GM12892 (cell line): ENCODE results near the gene UNCX.

Experiments used
- POLR2A ChIP-seq: IDR thresholded peaks from 2 replicates; pipeline ENCODE4 v1.6.1; 2011; ENCODE audit warnings: low read depth, low read length, control low read depth
- POLR2AphosphoS5 ChIP-seq: IDR thresholded peaks from 2 replicates; pipeline ENCODE4 v1.6.1; 2011; ENCODE audit warnings: low read depth, low read length, control low read depth
- TAF1 ChIP-seq: IDR thresholded peaks from 2 replicates; pipeline ENCODE4 v1.6.1; 2011; ENCODE audit warnings: low read depth, mild to moderate bottlenecking, control low read depth, low read length, borderline replicate concordance

- TF ChIP-seq POLR2A (no peak), POLR2AphosphoS5 (no peak), TAF1 (no peak)
Observed at GRCh38 chr7:1219498-1219897, 13.2 kb upstream of the UNCX start.
